IPS-NIHi7 (cell line): ENCODE results near the gene NDE1.
"Not testable (repeated sequence)": the region's sequence is repeated elsewhere in the genome, so short reads cannot be mapped to it uniquely, and the experiment has no call there.

Experiments
- DNase-seq: peaks from one replicate; pipeline ENCODE4 v3.0.0; 2012; ENCODE audit warnings: mixed read lengths; ENCODE audit errors: extremely low spot score

The NDE1 gene, protein sequence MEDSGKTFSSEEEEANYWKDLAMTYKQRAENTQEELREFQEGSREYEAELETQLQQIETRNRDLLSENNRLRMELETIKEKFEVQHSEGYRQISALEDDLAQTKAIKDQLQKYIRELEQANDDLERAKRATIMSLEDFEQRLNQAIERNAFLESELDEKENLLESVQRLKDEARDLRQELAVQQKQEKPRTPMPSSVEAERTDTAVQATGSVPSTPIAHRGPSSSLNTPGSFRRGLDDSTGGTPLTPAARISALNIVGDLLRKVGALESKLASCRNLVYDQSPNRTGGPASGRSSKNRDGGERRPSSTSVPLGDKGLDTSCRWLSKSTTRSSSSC

GRCh38 chr16:15650019-15650697 is at the start of gene NDE1:
TSS of gene NDE1 (plus strand) at chr16:15650245. CDS start at chr16:15664779, 14,534 bp downstream.
- peak; percentile 98 for DNase-seq

DNA sequence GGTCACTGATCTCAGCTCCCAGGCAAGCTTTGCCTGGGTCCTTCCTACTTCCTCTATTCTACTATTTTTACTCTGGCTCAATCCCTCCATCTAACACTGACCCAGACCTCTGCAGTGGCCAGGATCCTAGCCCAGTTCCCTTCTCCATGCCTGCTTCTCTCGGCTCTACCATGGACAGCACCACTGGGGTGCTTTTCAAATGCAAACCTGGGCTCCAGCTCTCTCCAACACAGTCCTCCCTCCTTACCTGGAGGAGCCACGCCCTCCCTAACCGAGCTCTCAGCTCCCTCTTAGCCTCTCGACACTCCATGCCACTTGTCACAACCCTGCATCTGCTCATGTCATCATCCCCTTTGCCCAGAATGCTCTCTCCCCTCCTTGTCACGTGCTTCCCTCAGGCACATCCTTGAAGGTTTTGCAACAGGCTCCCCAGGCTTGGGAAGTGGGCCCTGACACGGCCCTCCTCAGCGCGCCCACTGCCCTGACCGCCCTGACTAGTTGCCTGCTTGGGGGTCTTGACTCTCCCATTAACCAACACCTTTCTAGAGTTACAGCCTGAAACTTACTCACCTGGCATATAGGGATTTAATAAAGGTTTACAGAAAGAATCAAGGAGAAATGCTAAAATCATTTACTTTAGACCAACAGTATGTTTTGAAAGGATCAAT is 48.7 kb upstream of the NDE1 start:
- DNase-seq: peak; percentile 83

- DNase-seq: no peak
Measured at GRCh38 chr16:15602285-15603044, 47.6 kb upstream of the NDE1 start.

GRCh38 chr16:15604460-15605440 is 45.3 kb upstream of the NDE1 start:
- DNase-seq: no peak

DNA sequence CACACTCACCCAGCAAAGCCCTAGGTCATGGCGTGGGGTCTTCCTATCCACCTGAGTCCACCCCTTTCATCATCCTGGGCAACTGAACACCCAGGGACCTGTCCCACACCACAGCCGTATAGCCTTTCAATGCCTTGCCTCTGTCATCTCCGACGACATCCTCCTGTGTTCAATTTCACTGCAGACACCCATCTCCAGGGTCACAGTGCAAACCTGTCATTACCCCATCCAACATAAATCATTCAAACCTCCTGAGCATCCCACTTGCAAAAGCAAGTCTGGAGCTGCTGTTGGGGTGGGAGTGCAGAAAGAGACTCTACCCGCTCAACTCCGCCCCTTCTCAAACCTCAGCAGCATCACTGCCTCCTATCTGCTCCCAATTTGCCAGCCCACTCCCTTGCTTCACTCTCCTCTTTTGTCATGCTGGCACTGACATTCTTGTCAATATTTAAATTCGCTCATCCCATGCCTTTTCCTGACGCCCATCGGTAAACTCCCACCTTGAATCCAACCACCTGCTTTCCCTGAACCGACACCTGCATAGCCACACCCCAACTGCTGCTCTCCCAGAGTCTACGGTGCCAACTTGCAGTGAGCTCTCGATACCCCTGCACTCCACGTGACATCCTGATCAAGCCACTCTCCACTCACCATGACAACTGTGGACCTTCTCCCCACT is 44.1 kb upstream of the NDE1 start:
- DNase-seq: no peak

- no peak for DNase-seq
Measured at GRCh38 chr16:15606518-15607220, 43.4 kb upstream of the NDE1 start.

- DNase-seq: not testable (repeated sequence)
Measured at GRCh38 chr16:15607221-15607699, 42.8 kb upstream of the NDE1 start.

- DNase-seq: no peak
Measured at GRCh38 chr16:15607700-15608396, 42.2 kb upstream of the NDE1 start.

- DNase-seq: no peak
Measured at GRCh38 chr16:15608398-15609285, 41.4 kb upstream of the NDE1 start.

DNA sequence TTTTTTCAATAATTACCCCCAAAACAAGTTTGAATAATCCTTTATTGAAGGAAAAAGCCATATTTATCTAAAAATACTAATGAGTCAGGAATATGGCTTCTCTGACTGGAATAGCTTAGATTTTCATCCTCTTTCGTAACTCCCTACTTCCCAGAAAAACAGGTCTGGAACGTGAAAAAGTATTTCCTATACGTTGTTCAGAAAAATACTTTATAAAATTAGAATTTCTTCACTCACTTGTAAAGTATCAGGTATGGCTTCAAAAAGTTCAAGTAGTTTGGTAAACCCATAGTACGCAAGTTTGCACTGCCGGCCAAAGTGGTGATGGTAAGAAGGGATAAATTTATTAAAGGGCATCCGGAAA is 40.8 kb upstream of the NDE1 start:
- DNase-seq: no peak

DNA sequence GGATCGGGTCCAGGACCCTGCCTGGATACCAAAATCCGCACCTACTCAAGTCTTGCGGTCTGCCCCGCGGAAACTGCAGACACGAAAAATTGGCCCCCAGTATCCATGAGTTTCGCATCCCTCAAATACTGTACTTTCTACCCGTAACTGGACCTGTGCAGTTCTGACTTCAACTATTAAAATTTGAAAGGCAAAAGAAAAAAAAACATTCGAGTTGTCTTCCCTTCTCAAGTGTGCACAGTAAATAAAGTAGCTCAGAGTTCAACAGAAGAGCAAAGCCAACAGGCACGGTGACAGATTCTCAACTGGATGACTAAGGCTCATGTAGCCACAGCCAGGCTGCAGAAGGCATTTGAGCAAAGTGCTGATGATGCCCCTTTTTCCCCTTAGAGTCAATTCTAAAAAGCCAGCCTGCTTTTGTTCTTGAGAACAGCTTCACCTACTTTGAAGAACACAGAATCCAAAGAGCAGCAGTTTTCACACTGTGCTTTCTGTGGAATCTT is 39.6 kb upstream of the NDE1 start:
- no peak for DNase-seq

- DNase-seq: no peak
Measured at GRCh38 chr16:15611610-15612009, 38.4 kb upstream of the NDE1 start.

DNA sequence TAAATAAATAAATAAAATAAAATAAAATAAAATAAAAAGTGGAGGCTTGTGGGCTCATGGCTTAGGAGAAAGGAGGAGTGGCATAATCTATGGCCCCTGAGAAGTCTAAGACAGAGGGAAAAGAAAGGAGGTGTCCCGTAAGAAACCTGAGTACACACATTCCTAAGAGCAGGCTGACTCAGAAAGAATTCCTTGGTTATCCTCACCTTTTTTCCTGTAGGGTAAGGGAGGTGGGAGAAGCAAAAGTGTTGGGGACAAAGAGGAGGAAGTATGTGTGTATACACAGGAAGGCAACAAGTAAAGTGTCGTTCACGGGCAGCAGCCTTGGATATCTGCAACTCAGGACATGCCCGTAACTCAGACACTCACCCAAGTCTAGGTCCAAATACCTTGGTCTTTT is 36.4 kb upstream of the NDE1 start:
- DNase-seq: no peak

- DNase-seq: no peak
Measured at GRCh38 chr16:15616012-15616411, 34.0 kb upstream of the NDE1 start.

GRCh38 chr16:15616475-15617165 is 33.4 kb upstream of the NDE1 start:
- DNase-seq: no peak

DNA sequence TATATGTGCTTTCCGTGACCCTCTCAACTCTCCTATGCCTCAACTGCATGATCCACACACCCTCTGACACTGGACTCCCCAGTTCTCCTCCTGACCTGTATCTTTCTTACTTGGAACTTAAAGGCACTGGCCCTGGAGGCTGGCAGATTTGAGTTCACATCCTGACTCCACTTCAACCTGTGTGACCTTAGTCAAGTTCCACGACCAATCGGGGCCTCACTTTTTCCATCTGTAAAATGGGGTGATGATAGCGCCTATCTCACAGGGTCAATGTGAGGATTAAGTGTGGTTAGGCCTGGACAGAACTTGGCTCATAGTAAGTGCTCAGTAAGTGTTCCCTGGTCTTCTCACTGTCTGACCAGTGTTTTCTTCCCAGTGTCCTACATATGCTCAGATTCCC is 32.1 kb upstream of the NDE1 start:
- DNase-seq: no peak

DNA sequence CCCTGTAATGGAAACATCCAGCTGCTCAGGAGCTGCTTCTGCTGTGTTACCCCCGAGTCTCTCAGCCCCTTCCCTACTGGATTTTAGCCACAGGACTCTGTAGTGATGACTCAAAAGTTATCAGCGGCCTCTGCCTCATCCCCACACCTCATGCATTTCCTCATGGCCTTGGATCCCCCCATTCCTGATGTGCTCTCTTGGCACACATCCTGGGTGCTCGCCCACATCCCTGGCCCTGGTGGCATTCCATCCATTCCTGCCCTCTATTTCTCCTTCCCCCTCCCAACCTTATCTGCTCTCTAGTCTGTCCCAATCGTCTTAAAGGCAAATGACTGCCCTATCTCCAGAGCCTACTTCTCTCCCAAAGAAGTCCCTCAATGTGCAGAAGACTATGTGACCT is 31.7 kb upstream of the NDE1 start:
- no peak for DNase-seq
